Measurements from ENCODE around the gene TMEM258.

The TMEM258 gene

GRCh38 chr11:61775606-61776554 lies 16.5 kb downstream of the TMEM258 start:
- Histone ChIP-seq H4K5ac (ENCODE audit: low read length) (no peak overlapping the region), H4K8ac (ENCODE audit: low read depth, low read length) (no peak overlapping the region), H3K4me2 (ENCODE audit: low read length) (no peak overlapping the region), H3K27ac (ENCODE audit: low read depth, low read length) (no peak overlapping the region), H3K36me3 (ENCODE audit: control insufficient read depth, insufficient read depth, low read length) (no peaks in the 10 kb centered on the region), H2BK120ac (ENCODE audit: low read depth, low read length) (no peak overlapping the region), H3K18ac (ENCODE audit: low read length) (no peak overlapping the region), H3K79me2 (ENCODE audit: control insufficient read depth, insufficient read depth, low read length) (no peaks in the 10 kb centered on the region), H3K79me1 (ENCODE audit: low read length) (no peaks in the 10 kb centered on the region), H3K4me3 (ENCODE audit: low read length) (no peak overlapping the region), H3K9ac (ENCODE audit: low read length) (no peak overlapping the region), H3K27me3 (ENCODE audit: insufficient read depth, low read length, poor library complexity) (no peaks in the 10 kb centered on the region), H2BK15ac (replicated peaks; ENCODE audit: low read depth) (no peak overlapping the region), H2BK5ac (ENCODE audit: low read length) (no peak overlapping the region), H3K4me1 (ENCODE audit: control insufficient read depth, low read depth, low read length) (no peaks in the 10 kb centered on the region), H3K23ac (ENCODE audit: low read length) (no peak overlapping the region), H3K56ac (ENCODE audit: low read length) (peak overlapping the region; percentile 7), H2AK5ac (ENCODE audit: low read length) (no peak overlapping the region), H3K4ac (ENCODE audit: low read depth, low read length) (no peak overlapping the region)
- DNase-seq, result no peak
- WGBS (ENCODE audit: extremely low coverage, insufficient coverage, low lambda C conversion rate), result 100% methylated on average over 1 of the region's 20 CpGs

- no peaks in the 10 kb centered on the region for H3K4me1 ChIP-seq (ENCODE audit: control insufficient read depth, low read depth, low read length)
- H3K9ac ChIP-seq (ENCODE audit: low read length), result no peak overlapping the region
- H3K27ac ChIP-seq (ENCODE audit: low read depth, low read length), result no peak overlapping the region
- no peak overlapping the region for H2BK120ac ChIP-seq (ENCODE audit: low read depth, low read length)
- H3K4me2 ChIP-seq (ENCODE audit: low read length), result no peak overlapping the region
- H2BK5ac ChIP-seq (ENCODE audit: low read length), result no peak overlapping the region
- no peaks in the 10 kb centered on the region for H3K79me2 ChIP-seq (ENCODE audit: control insufficient read depth, insufficient read depth, low read length)
- H3K4me3 ChIP-seq (ENCODE audit: low read length), result no peak overlapping the region
- H3K79me1 ChIP-seq (ENCODE audit: low read length), result no peaks in the 10 kb centered on the region
- no peak overlapping the region for H2BK15ac ChIP-seq (replicated peaks; ENCODE audit: low read depth)
- H3K56ac ChIP-seq (ENCODE audit: low read length), result no peak overlapping the region
- no peak overlapping the region for H4K5ac ChIP-seq (ENCODE audit: low read length)
- no peak overlapping the region for H3K4ac ChIP-seq (ENCODE audit: low read depth, low read length)
- H3K36me3 ChIP-seq (ENCODE audit: control insufficient read depth, insufficient read depth, low read length), result no peaks in the 10 kb centered on the region
- no CpG with 5 or more reads among the region's 6 CpGs for WGBS (ENCODE audit: extremely low coverage, insufficient coverage, low lambda C conversion rate)
- no peaks in the 10 kb centered on the region for H3K27me3 ChIP-seq (ENCODE audit: insufficient read depth, low read length, poor library complexity)
- no peak for DNase-seq
- no peak overlapping the region for H3K23ac ChIP-seq (ENCODE audit: low read length)
- H4K8ac ChIP-seq (ENCODE audit: low read depth, low read length), result no peak overlapping the region
- H2AK5ac ChIP-seq (ENCODE audit: low read length), result no peak overlapping the region
- no peak overlapping the region for H3K18ac ChIP-seq (ENCODE audit: low read length)
These were observed 17.3 kb downstream of the TMEM258 start for GRCh38 chr11:61775106-61775505.

GRCh38 chr11:61774411-61774810 lies 18.0 kb downstream of the TMEM258 start:
- Histone ChIP-seq H4K8ac (ENCODE audit: low read depth, low read length) (no peak overlapping the region), H3K56ac (ENCODE audit: low read length) (peak overlapping the region; percentile 60), H3K4me1 (ENCODE audit: control insufficient read depth, low read depth, low read length) (no peaks in the 10 kb centered on the region), H3K27me3 (ENCODE audit: insufficient read depth, low read length, poor library complexity) (no peaks in the 10 kb centered on the region), H3K4ac (ENCODE audit: low read depth, low read length) (no peak overlapping the region), H3K18ac (ENCODE audit: low read length) (no peak overlapping the region), H2AK5ac (ENCODE audit: low read length) (no peak overlapping the region), H3K4me3 (ENCODE audit: low read length) (no peak overlapping the region), H3K4me2 (ENCODE audit: low read length) (no peak overlapping the region), H3K79me2 (ENCODE audit: control insufficient read depth, insufficient read depth, low read length) (no peaks in the 10 kb centered on the region), H2BK120ac (ENCODE audit: low read depth, low read length) (no peak overlapping the region), H2BK5ac (ENCODE audit: low read length) (no peak overlapping the region), H3K23ac (ENCODE audit: low read length) (no peak overlapping the region), H3K36me3 (ENCODE audit: control insufficient read depth, insufficient read depth, low read length) (no peaks in the 10 kb centered on the region), H2BK15ac (replicated peaks; ENCODE audit: low read depth) (no peak overlapping the region), H3K9ac (ENCODE audit: low read length) (no peak overlapping the region), H4K5ac (ENCODE audit: low read length) (no peak overlapping the region), H3K79me1 (ENCODE audit: low read length) (no peaks in the 10 kb centered on the region), H3K27ac (ENCODE audit: low read depth, low read length) (no peak overlapping the region)
- DNase-seq, result no peak
- WGBS (ENCODE audit: extremely low coverage, insufficient coverage, low lambda C conversion rate), result no CpG with 5 or more reads among the region's 12 CpGs

- no peak overlapping the region for H3K4me3 ChIP-seq (ENCODE audit: low read length)
These were observed 18.6 kb downstream of the TMEM258 start for GRCh38 chr11:61773809-61774208.

GRCh38 chr11:61773356-61773755 lies 19.0 kb downstream of the TMEM258 start:
- no peak overlapping the region for H4K8ac ChIP-seq (ENCODE audit: low read depth, low read length)
- no peak overlapping the region for H3K4me2 ChIP-seq (ENCODE audit: low read length)
- H3K9ac ChIP-seq (ENCODE audit: low read length), result no peak overlapping the region
- no peak overlapping the region for H3K27ac ChIP-seq (ENCODE audit: low read depth, low read length)
- H2BK15ac ChIP-seq (replicated peaks; ENCODE audit: low read depth), result no peak overlapping the region
- no peak overlapping the region for H3K4ac ChIP-seq (ENCODE audit: low read depth, low read length)
- no peak overlapping the region for H3K4me3 ChIP-seq (ENCODE audit: low read length)
- H3K36me3 ChIP-seq (ENCODE audit: control insufficient read depth, insufficient read depth, low read length), result no peaks in the 10 kb centered on the region
- no peaks in the 10 kb centered on the region for H3K4me1 ChIP-seq (ENCODE audit: control insufficient read depth, low read depth, low read length)
- no peak overlapping the region for H3K23ac ChIP-seq (ENCODE audit: low read length)
- no CpG with 5 or more reads among the region's 10 CpGs for WGBS (ENCODE audit: extremely low coverage, insufficient coverage, low lambda C conversion rate)
- H2BK5ac ChIP-seq (ENCODE audit: low read length), result no peak overlapping the region
- no peaks in the 10 kb centered on the region for H3K79me2 ChIP-seq (ENCODE audit: control insufficient read depth, insufficient read depth, low read length)
- H3K18ac ChIP-seq (ENCODE audit: low read length), result no peak overlapping the region
- H3K27me3 ChIP-seq (ENCODE audit: insufficient read depth, low read length, poor library complexity), result no peaks in the 10 kb centered on the region
- H3K79me1 ChIP-seq (ENCODE audit: low read length), result no peaks in the 10 kb centered on the region
- no peak overlapping the region for H2AK5ac ChIP-seq (ENCODE audit: low read length)
- no peak for DNase-seq
- H3K56ac ChIP-seq (ENCODE audit: low read length), result no peak overlapping the region
- H4K5ac ChIP-seq (ENCODE audit: low read length), result no peak overlapping the region
- H2BK120ac ChIP-seq (ENCODE audit: low read depth, low read length), result no peak overlapping the region

More at GRCh38 chr11:61773809-61774208, 18.6 kb downstream of the TMEM258 start:
- Histone ChIP-seq H3K79me1 (ENCODE audit: low read length) (no peaks in the 10 kb centered on the region), H3K36me3 (ENCODE audit: control insufficient read depth, insufficient read depth, low read length) (no peaks in the 10 kb centered on the region), H3K18ac (ENCODE audit: low read length) (no peak overlapping the region), H4K8ac (ENCODE audit: low read depth, low read length) (no peak overlapping the region), H3K4me2 (ENCODE audit: low read length) (no peak overlapping the region), H3K9ac (ENCODE audit: low read length) (no peak overlapping the region), H3K27ac (ENCODE audit: low read depth, low read length) (no peak overlapping the region), H3K27me3 (ENCODE audit: insufficient read depth, low read length, poor library complexity) (no peaks in the 10 kb centered on the region), H3K56ac (ENCODE audit: low read length) (no peak overlapping the region), H2BK5ac (ENCODE audit: low read length) (no peak overlapping the region), H3K79me2 (ENCODE audit: control insufficient read depth, insufficient read depth, low read length) (no peaks in the 10 kb centered on the region), H2BK120ac (ENCODE audit: low read depth, low read length) (no peak overlapping the region), H2AK5ac (ENCODE audit: low read length) (no peak overlapping the region), H4K5ac (ENCODE audit: low read length) (no peak overlapping the region), H3K23ac (ENCODE audit: low read length) (no peak overlapping the region), H3K4me1 (ENCODE audit: control insufficient read depth, low read depth, low read length) (no peaks in the 10 kb centered on the region), H3K4ac (ENCODE audit: low read depth, low read length) (no peak overlapping the region), H2BK15ac (replicated peaks; ENCODE audit: low read depth) (no peak overlapping the region)
- no peak for DNase-seq
- WGBS (ENCODE audit: extremely low coverage, insufficient coverage, low lambda C conversion rate), result no CpG with 5 or more reads among the region's 18 CpGs
